H1 (cell line): ENCODE results near the gene POLR3GL. TPM values are rescaled to one million over a fixed set of nuclear protein-coding genes. Genes with fewer than 3 reads are reported as not detected.

Experiments
- BCL11A ChIP-seq, 2 experiments: IDR thresholded peaks; one replicate each; pipeline ENCODE4 v1.6.1; 2011; ENCODE audit warnings: low read depth in 2 of 2, low read length in 2 of 2, mild to moderate bottlenecking in 2 of 2
- EZH2 ChIP-seq: fragments of 200-600 bp; sonication (generic); IDR thresholded peaks from 2 replicates; pipeline ENCODE4 v1.7.1; 2012; ENCODE audit warnings: low read depth, mild to moderate bottlenecking, moderate library complexity, low read length, inconsistent platforms; ENCODE audit not compliant: severe bottlenecking
- HDAC6 ChIP-seq: IDR thresholded peaks from one replicate; pipeline ENCODE4 v1.7.1; 2012; ENCODE audit warnings: low read depth, mild to moderate bottlenecking, inconsistent platforms, low read length, moderate library complexity
- RNF2 ChIP-seq: fragments of 200-900, 300-1000 bp; sonication (generic); IDR thresholded peaks from 2 replicates; pipeline ENCODE4 v1.7.1; 2016; ENCODE audit warnings: borderline replicate concordance, low read depth, mild to moderate bottlenecking, antibody characterized with exemption, low read length; ENCODE audit not compliant: poor library complexity, severe bottlenecking; ENCODE audit errors: missing control alignments
- polyA plus RNA-seq, 7 experiments: library from polyadenylated mRNA; depleted of rRNA in 3 of 7; stranded (reverse) in 5 of 7; unstranded in 2 of 7; fragments of >200 nt in 5 of 7; fragments of 200-250 nt in 2 of 7; gene quantifications; 1 replicate in 5 of 7; 2 replicates in 1 of 7; 4 replicates in 1 of 7; pipeline versions ENCODE4 v1.2.1 to v1.2.3, GENCODE V29; 2011 to 2013; ENCODE audit warnings: missing spikeins in 2 of 7, mixed read lengths in 2 of 7
- total RNA-seq: library from RNA; stranded (reverse); fragmentation: NEBNext Ultra II Directional; extraction: Animal tissue kit (Norgen Biotek cat#: 25700); gene quantifications from 2 replicates; pipeline ENCODE4 v1.2.1, GENCODE V29; 2021
- TF ChIP-seq, protein P1 (sequence below): IDR thresholded peaks from 2 replicates; pipeline ENCODE4 v1.6.1; 2011; ENCODE audit warnings: low read length, improper control_type of control experiment

Gene POLR3GL
- total and polyA plus RNA-seq, 2 of the 8 experiments (the other 6 are each of a cell fraction or from before 2014, with no cell fraction given) = 3.1 to 3.9 TPM

- TF ChIP-seq, protein P1, sequence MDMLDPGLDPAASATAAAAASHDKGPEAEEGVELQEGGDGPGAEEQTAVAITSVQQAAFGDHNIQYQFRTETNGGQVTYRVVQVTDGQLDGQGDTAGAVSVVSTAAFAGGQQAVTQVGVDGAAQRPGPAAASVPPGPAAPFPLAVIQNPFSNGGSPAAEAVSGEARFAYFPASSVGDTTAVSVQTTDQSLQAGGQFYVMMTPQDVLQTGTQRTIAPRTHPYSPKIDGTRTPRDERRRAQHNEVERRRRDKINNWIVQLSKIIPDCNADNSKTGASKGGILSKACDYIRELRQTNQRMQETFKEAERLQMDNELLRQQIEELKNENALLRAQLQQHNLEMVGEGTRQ = no peak
- TF ChIP-seq RNF2 (no peak), HDAC6 (no peak), EZH2 (no peak), BCL11A (IDR thresholded peaks at IDR 0.05; ENCODE audit: low read depth in 2 of 2, low read length in 2 of 2) (no peak)
Measured at GRCh38 chr1:145978854-145979745, 14.6 kb downstream of the POLR3GL start (continued).
